HG02798 (cell line): ENCODE results near the gene HBS1L.
A peak's percentile ranks its signal among the peaks of the same experiment; 100 is the strongest.

Experiments
- ATAC-seq: cut with Tn5 transposase; IDR thresholded peaks from one replicate; pipeline ENCODE4 v1.9.1; 2021; ENCODE audit warnings: mild to moderate bottlenecking; ENCODE audit not compliant: unreplicated experiment, poor library complexity

Gene HBS1L

GRCh38 chr6:135054569-135055498 is at the start of gene HBS1L:
Gene HBS1L, minus strand, starts transcription at chr6:135054822. Its CDS starts 131 bp downstream, at chr6:135054691.
- peak; percentile 99 for ATAC-seq

GRCh38 chr6:135104199-135104598 is 49.6 kb upstream of the HBS1L start:
- no peak for ATAC-seq

GRCh38 chr6:135102191-135102590 is 47.6 kb upstream of the HBS1L start:
- no peak for ATAC-seq

- no peak for ATAC-seq
These were observed 42.5 kb upstream of the HBS1L start for GRCh38 chr6:135097172-135097571.

- ATAC-seq: no peak
These were observed 41.9 kb upstream of the HBS1L start for GRCh38 chr6:135096403-135097130.

- no peak for ATAC-seq
These were observed 41.1 kb upstream of the HBS1L start for GRCh38 chr6:135095716-135096115.

GRCh38 chr6:135094403-135094821 is 39.8 kb upstream of the HBS1L start:
- ATAC-seq: peak; percentile 64

GRCh38 chr6:135093578-135093977 is 39.0 kb upstream of the HBS1L start:
- no peak for ATAC-seq

- ATAC-seq: no peak
These were observed 38.1 kb upstream of the HBS1L start for GRCh38 chr6:135092724-135093123.

GRCh38 chr6:135090819-135091218 is 36.2 kb upstream of the HBS1L start:
- no peak for ATAC-seq

GRCh38 chr6:135089901-135090300 is 35.3 kb upstream of the HBS1L start:
- ATAC-seq: no peak

GRCh38 chr6:135088818-135089809 is 34.5 kb upstream of the HBS1L start:
- ATAC-seq: peak; percentile 83

GRCh38 chr6:135088281-135088680 is 33.7 kb upstream of the HBS1L start:
- ATAC-seq: peak; percentile 1

- no peak for ATAC-seq
These were observed 33.2 kb upstream of the HBS1L start for GRCh38 chr6:135087803-135088202.

GRCh38 chr6:135087403-135087802 is 32.8 kb upstream of the HBS1L start:
- no peak for ATAC-seq

GRCh38 chr6:135086414-135086764 is 31.8 kb upstream of the HBS1L start:
- ATAC-seq: no peak

- ATAC-seq: no peak
These were observed 31.2 kb upstream of the HBS1L start for GRCh38 chr6:135085700-135086413.

GRCh38 chr6:135084916-135085269 is 30.3 kb upstream of the HBS1L start:
- ATAC-seq: no peak

- ATAC-seq: no peak
These were observed 29.6 kb upstream of the HBS1L start for GRCh38 chr6:135084001-135084915.
